Gastroesophageal sphincter (tissue), 3 donors: ENCODE results near the gene CADM2.

ENCODE experiments used
- CTCF ChIP-seq, 4 experiments: fragments of 200-600 bp in 2 of 4; fragments of 450-650 bp in 2 of 4; sonication (generic) in 1 of 4; IDR thresholded peaks; one replicate each; pipeline ENCODE4 v1.5.1; 2017 to 2019; ENCODE audit warnings: antibody characterized with exemption in 4 of 4, mild to moderate bottlenecking in 2 of 4, moderate library complexity in 2 of 4
- EP300 ChIP-seq: sonication (generic); formaldehyde crosslinking; IDR thresholded peaks from one replicate; pipeline ENCODE4 v1.6.1; 2017; ENCODE audit warnings: antibody characterized with exemption, mild to moderate bottlenecking
- POLR2A ChIP-seq, 2 donors: fragments of 450-650 bp; IDR thresholded peaks; one replicate each; pipeline ENCODE4 v1.6.1; 2017; ENCODE audit warnings: antibody characterized with exemption in 2 of 2, mild to moderate bottlenecking in 2 of 2, moderate library complexity in 1 of 2
- POLR2AphosphoS5 ChIP-seq: sonication (generic); formaldehyde crosslinking; IDR thresholded peaks from one replicate; pipeline ENCODE4 v1.6.1; 2017; ENCODE audit warnings: antibody characterized with exemption

- TF ChIP-seq POLR2A (IDR thresholded peaks at IDR 0.05) (no peak), CTCF (IDR thresholded peaks at IDR 0.05) (no peak), POLR2AphosphoS5 (no peak), EP300 (no peak)
These were observed 21.2 kb downstream of the CADM2 start for GRCh38 chr3:84980011-84980410.
